Airway epithelial cell (primary cell): ENCODE measurements around the gene FTH1. TPM values are rescaled to one million over a fixed set of nuclear protein-coding genes. Genes with fewer than 3 reads are reported as not detected.

Experiments used
- total RNA-seq: library from RNA; depleted of rRNA; stranded (reverse); fragments of >200 nt; gene quantifications from 2 replicates; pipeline ENCODE4 v1.2.3, GENCODE V29; 2015

Gene FTH1
- 457 and 509 TPM in 2 replicates for total RNA-seq

GRCh38 chr11:61967116-61967923 lies at the start of gene FTH1:
Gene FTH1 (minus strand): TSS chr11:61967634. CDS start chr11:61967425, 209 bp downstream.

GRCh38 chr11:61950035-61950547 lies 17.3 kb downstream of the FTH1 start, which contains the start of gene BEST1:
Gene BEST1 (plus strand): TSS chr11:61950351. CDS start chr11:61951807, 1,456 bp downstream.

GRCh38 chr11:61917334-61918109 lies 49.9 kb downstream of the FTH1 start, which contains the start of gene RAB3IL1:
Gene RAB3IL1 (minus strand): TSS chr11:61917566. CDS start chr11:61917367, 199 bp downstream.

Other genes with a start within 250 kb of the FTH1 start
- 0.28 and 1.6 TPM in 2 replicates for gene MYRF, start 215.0 kb downstream of the FTH1 start, total RNA-seq
- gene TMEM258, start 175.0 kb downstream of the FTH1 start, total RNA-seq = 48.7 and 75.7 TPM in 2 replicates
- gene FEN1, start 174.7 kb downstream of the FTH1 start, total RNA-seq = 42.1 and 47.0 TPM in 2 replicates
- 49.8 and 61.8 TPM in 2 replicates for gene FADS1, start 150.6 kb downstream of the FTH1 start, total RNA-seq
- gene FADS2, start 139.3 kb downstream of the FTH1 start, total RNA-seq = 226 and 340 TPM in 2 replicates
- gene FADS3, start 76.1 kb downstream of the FTH1 start, total RNA-seq = 16.9 and 18.3 TPM in 2 replicates
- gene RAB3IL1, start 50.1 kb downstream of the FTH1 start, total RNA-seq = not detected in 2 replicates
- gene BEST1, start 17.3 kb downstream of the FTH1 start, total RNA-seq = 0.23 TPM in 1 of 2 replicates, not detected in the other
- gene INCENP, start 156.4 kb upstream of the FTH1 start, total RNA-seq = 20.1 and 33.5 TPM in 2 replicates
- not detected in 2 replicates for gene SCGB1D1, start 222.6 kb upstream of the FTH1 start, total RNA-seq
- gene SCGB2A1, start 241.0 kb upstream of the FTH1 start, total RNA-seq = not detected in 2 replicates